ENCODE results near the gene CHPT1.

- TF ChIP-seq CTCF (IDR thresholded peaks at IDR 0.05): no peak
- no peak for TF ChIP-seq EZH2 (IDR thresholded peaks at IDR 0.05)
These were observed 48.8 kb downstream of the CHPT1 start for GRCh38 chr12:101746196-101746595.
